HG03432 (cell line): Measurements from ENCODE around the gene EML4.

Source experiments
- ATAC-seq: cut with Tn5 transposase; IDR thresholded peaks from one replicate; pipeline ENCODE4 v1.9.1; 2021; ENCODE audit warnings: mild to moderate bottlenecking, moderate library complexity; ENCODE audit not compliant: unreplicated experiment

EML4 gene

DNA sequence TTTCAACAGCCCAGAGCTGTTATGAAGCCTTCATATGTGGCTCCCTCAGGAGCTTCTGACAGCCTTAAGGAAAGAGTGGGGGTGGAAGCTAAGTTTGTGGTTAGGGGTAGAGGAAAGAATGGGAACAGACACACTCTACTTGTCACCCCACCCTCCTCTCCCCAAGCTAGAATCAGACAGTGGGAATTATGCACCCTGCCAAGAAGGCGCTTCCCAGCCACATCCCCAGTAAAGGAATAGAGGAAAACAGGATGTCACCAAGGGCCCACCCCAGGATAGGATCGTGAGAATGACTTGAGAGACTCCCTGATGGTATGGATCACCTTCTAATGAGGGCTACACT lies 32.4 kb upstream of the EML4 start:
- ATAC-seq, result no peak

DNA sequence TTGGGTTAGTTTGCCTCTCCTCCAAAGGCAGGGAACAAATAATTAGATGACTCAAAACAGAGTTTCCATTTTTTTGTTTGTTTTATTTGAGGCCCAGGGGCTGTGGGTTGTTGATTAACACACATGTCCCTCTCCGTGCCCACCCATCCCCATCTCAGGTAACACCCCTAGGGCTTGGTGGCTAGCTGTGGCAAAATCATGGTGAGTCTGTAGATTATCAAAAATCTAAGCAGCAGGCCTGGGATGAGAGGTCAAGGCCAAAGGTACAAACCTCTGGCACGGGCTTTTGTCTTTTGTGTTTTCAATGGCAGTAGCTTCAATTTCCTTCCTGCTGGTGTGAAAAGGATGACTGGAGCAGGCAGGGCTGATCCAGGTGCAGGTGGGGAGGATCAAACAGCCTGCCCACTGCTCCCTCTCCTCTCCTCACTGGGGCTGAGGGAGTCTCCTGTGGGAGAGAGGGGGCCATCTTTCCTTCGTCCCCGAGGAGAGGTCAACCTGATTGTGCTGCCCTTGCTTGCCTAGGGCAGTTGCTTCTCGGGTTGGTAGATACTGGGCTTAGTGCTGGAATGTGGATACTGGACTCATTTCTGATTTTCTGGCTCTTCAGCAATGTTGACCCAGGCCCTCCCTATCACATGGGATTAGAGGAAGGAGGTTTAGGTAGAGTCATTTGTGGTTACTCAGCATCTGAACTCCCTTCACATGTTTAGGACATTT lies 31.9 kb upstream of the EML4 start:
- no peak for ATAC-seq

DNA sequence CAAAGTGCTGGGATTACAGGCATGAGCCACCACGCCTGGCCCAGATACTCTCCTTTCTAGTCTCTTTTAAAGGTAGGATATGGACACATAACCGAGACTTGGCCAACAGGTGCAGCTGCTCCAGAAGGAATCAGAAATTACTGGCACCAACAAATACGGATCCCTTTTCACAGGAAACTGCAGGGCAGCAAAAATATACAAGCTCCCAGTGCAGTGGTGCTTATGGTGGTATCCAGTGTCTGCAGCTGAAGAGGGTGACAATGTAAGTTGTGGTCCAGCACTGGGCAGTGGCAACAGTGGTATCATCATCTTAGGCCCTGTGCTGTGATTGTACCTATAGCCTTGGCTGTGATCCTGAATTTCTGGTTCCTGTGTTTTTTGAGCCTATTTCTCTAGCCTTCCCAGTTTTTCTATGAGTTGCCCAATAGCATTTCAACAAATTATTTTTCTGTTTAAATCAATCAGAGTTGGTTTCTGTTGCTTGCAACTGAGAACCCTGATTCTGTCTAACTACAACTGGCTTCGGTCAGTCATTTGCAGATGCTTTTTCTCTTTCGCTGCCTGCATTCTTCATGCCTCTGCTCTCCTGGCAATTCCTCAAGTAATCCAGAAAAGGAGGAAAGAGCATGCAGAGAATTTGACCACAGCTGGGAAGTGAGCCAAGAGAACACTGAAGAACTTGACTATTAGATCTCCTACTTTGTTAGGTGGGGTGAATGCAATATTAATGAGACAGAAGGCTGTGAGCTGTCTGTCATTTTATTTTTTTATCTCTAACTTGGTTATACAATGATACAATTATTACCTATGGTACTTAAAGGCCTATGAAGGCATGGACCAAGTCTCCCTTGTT lies 30.8 kb upstream of the EML4 start:
- ATAC-seq, result no peak

DNA sequence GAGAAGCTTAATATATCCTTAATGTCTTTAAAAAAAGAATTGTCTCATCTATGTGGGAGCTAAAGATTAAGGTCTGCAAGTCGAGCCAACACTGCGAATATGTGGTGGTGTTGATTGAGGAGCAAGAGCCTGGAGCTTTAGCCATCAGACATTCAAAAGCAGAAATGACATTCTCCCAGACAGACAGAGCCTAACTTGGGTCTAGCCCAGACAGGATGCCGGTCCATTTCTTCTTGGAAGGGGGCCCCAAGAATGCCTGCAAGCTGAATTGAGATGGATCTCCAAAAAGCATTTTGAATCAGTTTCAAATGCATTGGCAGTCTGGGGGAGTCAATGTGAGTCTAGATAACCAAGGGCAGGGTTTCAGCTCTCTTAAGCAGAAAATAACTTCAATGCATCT lies 30.1 kb upstream of the EML4 start:
- no peak for ATAC-seq

DNA sequence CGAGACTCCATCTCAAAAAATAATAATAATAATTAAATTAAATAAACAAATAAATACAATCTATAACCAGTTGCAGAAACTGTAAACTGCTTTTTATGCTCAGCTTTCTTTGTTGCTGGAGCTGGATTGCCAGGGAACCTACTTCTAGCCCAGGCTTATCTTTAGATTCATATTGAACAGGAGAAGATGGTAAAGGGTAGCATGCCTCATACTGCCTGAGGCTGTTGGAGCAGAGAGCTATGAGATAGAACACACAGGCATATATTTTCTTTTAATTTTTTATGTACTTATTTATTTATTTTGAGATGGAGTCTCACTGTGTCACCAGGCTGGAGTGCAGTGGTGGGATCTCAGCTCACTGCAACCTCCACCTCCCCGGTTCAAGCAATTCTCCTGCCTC lies 28.7 kb upstream of the EML4 start:
- no peak for ATAC-seq

DNA sequence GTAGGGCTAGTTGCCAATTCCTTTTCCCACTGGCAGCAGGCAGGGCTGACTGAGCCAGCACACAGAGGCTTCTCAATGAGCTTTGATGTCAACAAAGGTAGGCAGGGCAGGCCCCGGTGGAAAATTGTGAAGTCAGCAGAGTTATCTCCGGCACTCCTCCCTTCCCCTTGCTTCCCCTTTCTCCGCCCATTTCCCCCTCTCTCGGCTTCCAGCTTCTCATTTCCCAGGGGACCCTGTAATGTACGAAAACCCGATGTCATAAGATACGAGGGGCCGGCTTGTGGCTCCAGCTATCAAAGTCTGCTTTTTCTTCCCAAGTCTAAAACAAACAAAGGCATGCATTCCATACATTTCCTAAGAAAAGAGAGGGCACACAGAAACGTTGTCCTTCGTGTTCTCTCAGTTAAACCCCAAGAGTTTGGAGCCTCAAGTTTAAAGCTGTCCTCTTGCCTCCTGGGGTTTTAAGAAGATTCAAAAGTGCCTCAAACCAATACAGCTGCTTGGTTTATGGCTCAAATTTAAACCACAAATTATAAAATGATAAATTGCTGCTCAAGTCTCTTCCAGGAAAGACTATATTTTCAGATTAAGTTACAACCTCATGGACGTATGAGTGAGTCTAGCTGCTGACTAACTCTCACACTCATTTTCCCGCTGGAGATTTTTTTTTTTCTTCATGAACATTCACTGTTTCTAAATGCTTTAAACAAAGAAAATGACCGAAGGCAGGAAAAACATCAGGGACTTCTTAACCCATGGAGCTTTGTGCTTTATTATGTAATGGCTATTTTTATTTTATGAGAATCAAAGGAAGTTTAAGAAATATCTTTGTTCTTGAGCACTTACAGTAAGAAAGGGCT lies 27.2 kb upstream of the EML4 start:
- no peak for ATAC-seq

DNA sequence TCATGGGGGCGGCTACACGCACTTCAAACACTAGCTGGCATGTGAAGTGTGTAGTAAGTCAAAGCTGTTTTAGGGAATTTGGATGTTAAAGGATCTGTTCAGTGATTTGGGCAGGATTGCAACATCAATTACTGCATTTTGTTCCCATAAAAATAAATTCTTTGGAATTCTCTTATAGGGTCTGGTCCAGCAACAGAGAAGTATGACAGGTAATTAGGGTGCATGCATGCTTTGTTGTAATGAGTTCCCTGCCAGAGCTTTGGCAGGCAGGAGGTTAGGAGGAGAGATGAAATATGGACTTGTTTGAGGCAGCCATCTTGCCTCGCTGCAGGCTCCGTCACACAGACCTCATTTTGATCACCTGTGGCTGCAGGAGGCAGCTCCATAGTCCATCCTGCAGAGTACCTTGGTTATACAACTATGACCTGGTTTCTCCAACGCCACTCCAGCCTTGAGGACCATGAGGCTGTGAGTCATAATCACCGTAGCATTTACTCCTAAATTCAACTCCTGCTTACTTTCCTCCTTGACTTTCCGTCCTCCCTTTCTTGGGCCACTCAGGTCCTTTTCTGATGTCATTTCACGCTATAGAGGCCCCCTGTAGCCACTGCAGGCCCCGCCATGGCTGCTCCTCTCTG lies 26.5 kb upstream of the EML4 start:
- ATAC-seq, result no peak

DNA sequence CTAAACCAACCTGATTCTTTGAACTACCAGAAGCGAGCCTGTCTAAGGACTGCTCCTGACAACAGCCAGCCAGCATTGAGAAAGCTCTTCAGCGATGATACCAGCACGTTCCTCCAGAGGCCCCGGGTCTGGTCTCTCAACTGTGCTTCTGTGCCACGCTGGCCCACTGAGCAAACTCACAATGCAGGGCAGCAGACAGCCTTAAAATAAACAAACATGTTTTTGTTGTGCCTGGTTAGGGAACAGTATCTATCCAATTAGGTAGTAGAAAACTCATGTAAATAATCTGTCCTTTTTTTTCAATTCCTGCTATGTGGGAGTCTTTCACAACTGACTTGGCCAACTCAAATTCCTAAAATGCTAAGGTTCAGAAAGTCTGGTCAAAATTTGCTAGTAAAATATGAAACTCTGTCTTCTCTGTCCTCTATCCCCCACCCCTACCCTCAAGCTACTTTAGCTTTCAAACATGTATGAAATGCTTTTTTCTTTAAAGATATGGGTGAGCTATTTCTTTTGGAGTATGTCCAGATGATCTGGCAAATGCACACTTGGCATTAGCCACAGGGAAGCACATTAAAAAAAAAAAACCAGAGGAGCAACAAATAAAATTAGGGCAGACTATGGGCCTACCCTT lies 21.4 kb upstream of the EML4 start:
- ATAC-seq, result no peak

DNA sequence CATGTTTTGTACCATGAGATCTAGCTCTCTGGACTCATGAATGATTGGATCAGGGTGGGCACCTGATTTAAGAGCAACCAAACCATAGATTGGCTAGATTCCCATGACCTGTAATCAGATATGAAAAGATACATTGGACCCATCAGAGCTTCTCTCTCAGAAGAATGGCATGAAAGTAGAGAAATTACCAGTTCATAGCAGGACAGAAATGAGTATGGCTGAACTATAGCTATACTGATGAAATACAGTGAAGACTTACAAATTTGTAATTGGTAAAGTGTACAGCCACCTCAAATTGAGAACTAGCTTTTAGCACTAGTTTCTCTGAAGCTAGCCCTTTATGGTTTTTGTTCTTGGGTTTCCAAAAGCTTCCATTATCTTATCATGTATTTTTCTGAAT lies 19.0 kb upstream of the EML4 start:
- ATAC-seq, result no peak

DNA sequence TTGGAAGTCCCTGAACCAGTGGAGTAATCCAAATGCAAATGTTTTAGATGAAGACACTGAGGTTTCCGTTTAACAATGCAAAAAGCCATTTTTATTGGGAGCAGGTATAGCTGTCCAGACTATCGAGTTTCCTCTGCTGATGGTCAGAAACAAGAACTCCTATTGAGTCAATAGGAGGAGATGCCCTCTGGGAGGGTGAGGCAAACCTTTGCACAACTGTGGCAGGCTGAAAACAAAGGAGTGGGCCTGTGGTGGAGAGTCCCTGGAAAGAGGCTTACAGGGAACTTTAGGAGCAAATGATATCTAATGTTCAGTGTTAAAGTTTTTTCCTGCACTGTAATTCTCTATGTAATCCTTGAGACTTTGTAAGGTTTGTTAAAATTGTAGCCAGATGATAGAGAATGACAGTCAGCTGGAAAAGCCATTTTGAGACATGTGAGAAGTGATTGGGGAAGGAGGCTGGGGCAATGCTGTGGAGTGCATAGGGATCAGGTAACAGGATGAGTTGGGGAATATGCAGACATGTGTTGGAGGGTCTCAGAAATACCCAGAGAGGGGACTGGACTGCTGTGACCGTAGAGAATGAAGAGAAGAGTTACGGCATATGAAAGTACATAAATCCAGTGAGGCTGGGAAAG lies 15.1 kb upstream of the EML4 start:
- no peak for ATAC-seq

DNA sequence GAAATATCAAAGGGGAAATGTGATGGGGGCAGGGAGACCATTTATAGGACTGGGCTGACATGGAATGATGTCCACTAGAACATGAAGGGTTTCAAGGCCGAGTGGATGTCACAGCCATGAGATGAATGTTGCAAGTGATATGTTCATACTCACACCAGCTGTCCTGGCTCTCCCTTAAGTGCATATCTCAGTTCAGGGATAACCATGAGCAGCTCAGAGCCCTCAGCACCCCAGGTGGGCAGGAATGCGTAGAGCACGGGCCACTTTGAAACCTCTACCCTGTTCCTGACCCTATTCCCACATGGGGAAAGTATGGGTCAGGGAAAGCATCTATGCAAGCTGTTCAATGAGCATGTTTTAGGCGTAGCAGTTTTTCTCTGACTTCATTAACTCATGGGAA lies 12.4 kb upstream of the EML4 start:
- ATAC-seq, result no peak

DNA sequence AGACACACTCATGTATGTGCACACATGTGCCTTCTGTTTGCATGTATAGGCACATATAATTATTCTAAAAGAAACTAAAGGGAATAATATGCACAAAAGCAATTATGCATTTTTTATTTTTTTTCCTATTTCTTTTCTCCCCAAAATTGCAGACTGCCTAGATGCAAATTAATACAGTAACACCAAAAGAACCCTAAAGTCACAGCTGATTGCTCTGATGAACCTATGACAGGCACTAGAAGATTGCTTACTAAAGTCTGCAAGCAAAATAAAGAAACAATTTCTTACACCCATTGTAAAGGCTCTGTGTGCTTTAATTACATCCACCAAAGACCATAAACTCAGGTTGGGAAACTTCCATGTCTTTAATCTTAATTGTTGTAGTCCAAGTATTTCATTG lies 7.7 kb upstream of the EML4 start:
- no peak for ATAC-seq

DNA sequence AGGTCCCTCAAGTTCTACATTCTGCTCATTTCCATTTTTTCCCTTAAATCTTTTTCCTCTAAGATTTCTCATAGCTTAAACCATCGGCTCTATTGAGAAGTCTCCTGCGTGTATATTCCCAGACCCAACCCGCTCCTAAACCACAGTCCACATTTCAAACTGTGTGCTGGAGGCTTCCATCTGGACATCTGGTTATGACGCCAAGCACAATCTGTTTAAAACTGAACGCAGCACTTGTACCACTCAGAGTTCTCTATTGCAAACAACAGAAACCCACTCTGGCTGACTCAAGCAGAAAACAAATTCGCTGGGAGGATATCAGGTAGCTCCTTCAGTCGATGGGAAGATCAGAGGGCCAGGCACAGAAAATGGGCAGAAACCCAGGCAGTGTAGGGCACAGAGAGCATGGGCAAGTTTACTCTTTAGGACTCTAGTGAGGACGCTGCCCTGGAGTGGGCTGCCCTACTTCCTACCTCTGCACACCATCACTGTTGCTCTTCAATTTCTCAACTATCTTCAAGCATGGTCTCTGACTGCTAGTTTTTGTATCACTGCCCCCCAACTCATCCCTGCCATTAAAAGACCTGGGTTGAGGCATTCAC lies 5.6 kb upstream of the EML4 start:
- no peak for ATAC-seq

DNA sequence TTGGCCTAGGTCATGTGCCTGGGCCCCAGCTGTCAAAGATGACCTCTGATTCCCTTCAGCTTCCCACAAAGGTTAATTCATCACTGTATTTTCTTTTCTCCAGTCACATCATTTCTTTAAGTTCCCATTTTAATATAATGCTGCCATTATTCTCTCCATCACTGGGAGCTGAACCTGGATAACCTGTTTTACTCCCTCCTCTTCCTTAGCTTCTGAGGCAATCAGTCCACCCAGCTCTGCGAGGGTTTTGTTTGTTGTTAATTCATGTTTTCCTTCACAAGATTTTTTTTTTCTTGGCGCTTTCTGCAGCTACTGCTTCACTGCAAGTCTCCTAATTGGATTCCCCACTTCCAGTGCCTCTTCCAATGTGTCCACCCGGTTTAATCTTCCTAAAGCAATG lies 5.1 kb upstream of the EML4 start:
- no peak for ATAC-seq

DNA sequence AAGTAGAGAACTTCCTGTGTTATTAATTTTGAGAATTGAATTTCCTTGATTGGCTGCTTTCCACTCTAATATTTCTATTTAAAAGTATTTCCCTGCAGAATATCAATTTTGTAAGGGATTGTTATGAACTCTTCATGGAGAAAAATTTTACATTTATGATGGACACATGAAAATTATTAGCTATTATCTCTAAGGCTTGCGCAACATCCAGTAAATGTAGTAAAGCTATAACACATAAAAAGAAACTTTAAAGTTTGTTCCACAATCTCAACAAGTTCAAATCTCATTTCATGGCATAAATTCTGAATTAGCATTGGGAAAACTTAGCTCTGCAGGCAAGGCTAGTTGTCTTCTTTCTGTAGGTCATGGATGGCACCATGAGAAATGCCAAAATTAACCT lies 4.2 kb upstream of the EML4 start:
- no peak for ATAC-seq

DNA sequence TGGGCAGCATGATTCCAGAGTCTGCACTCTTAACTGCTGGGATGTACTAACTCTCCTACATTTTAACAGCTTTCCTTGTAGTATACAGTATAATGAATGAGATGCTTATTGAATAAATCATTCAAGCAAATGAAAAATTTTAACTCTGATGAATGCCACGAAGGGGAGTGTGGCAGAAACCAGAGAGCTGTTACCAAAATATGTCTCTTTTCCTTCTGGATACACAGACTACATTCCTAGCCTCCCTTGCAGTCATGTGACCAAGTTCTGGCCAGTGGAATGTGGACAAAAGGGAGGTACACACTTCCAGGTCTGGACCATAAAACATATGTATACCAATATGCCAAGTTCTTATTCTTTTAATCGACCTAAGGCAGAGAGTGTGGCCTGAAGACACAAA lies 1.7 kb upstream of the EML4 start:
- no peak for ATAC-seq

DNA sequence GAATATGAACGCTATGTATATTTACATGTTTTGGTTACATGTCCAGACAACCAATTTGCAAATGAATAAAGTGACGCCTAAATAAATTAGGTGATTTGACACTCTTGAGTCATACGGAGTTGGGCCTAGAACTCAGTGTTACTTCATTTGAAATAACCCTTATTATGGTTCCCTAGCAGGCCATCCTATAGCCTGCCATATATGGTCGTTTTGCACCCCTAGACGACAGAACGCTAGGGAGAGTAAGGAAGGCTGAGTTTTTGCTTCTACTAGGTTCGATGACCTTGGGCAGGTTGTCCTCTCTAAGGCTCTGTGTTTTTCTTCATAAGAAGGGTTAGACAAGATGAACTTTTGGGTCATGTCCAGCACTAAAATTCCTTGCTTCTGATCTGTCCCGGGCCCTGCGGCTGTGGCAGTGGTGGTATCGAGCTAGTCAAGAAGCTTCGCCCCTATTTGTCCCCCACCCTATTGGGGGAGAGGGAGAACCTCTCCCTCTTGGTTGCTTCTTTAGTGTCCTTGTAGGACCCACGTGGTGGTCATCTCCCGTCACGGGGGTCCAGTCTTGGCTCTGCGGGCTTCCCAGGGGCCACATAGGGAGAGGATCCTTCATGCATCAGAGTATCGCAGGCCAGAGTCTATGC lies 574 bp upstream of the EML4 start:
- ATAC-seq, result no peak

DNA sequence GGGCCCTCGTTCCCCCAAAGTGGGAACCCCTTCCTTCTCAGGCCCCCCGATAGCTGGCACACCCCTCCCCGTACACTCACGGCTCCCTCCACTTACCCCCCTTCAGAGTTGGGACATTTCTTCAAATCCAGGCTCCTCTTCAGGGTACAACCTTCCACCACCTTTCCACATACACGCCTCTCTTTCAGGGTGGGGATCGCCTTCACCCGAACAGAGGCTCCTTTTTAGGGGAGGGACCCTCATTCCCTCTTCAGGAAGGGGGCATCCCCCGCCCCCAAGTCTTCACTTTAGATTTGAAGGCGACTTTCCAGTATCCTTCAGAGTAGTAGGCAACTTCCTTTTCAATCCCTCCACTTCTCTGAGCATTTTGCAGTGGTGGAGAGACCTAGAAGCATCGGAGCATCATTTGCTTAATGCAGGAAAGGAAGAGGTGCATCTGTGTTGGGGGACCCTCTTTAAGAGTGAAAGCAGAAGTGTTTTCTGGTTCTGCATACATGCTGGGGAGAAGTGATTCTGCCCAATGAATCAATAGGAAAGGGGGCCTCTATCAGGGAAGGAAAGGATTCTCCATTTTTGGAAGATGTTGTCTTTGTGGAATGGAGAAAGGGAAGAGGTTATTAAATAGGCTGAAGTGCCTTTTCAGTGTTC lies 845 bp downstream of the EML4 start:
- ATAC-seq, result peak; percentile 12
